ENCODE results near the gene POLE.

DNA sequence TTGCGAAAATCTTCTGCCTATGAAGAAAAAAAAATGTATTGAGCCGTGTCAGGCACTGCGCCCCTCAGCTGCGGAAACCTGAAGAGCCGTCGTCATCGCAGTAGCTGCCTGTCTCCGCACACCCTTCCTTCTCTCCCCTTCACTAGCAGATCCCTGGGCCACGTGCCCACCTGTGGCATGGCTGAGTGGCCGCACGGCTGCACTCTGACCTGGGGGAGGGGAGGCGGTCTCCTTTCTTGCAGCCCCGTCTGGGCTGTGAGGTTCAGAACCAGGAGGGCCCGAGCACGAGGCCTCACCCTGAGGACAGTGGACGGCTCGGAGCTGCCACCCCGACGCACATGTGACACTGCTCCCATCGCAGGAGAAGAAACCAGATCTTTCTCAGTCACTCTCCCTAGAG is 48.4 kb upstream of the POLE start:
- TF ChIP-seq, protein P1, sequence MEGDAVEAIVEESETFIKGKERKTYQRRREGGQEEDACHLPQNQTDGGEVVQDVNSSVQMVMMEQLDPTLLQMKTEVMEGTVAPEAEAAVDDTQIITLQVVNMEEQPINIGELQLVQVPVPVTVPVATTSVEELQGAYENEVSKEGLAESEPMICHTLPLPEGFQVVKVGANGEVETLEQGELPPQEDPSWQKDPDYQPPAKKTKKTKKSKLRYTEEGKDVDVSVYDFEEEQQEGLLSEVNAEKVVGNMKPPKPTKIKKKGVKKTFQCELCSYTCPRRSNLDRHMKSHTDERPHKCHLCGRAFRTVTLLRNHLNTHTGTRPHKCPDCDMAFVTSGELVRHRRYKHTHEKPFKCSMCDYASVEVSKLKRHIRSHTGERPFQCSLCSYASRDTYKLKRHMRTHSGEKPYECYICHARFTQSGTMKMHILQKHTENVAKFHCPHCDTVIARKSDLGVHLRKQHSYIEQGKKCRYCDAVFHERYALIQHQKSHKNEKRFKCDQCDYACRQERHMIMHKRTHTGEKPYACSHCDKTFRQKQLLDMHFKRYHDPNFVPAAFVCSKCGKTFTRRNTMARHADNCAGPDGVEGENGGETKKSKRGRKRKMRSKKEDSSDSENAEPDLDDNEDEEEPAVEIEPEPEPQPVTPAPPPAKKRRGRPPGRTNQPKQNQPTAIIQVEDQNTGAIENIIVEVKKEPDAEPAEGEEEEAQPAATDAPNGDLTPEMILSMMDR (conservative IDR thresholded peaks at IDR 0.05; ENCODE audit: low read length) = no peak
- TF ChIP-seq EZH2phosphoT487 (IDR thresholded peaks at IDR 0.05; ENCODE audit: borderline replicate concordance) = no peak
